Esophagus (tissue), 2 donors: Measurements from ENCODE around the gene SLC12A8. TPM values are rescaled to one million over a fixed set of nuclear protein-coding genes. Genes with fewer than 3 reads are reported as not detected.

Experiments
- H3K27ac ChIP-seq, 2 donors: one replicate each; pipeline ENCODE4 v1.5.1; 2013; ENCODE audit warnings: low read depth in 2 of 2, mild to moderate bottlenecking in 2 of 2, inconsistent platforms in 1 of 2, low read length in 1 of 2, moderate library complexity in 1 of 2
- H3K27me3 ChIP-seq, 2 donors: one replicate each; pipeline ENCODE4 v1.6.1; 2013; ENCODE audit warnings: low read length in 2 of 2, control low read depth in 1 of 2, mild to moderate bottlenecking in 1 of 2; ENCODE audit not compliant: insufficient read depth in 2 of 2, control insufficient read depth in 1 of 2
- H3K36me3 ChIP-seq, 2 donors: one replicate each; pipeline ENCODE4 v1.6.1; 2013; ENCODE audit warnings: low read length in 1 of 2; ENCODE audit not compliant: control insufficient read depth in 2 of 2, insufficient read depth in 2 of 2
- H3K4me1 ChIP-seq, 2 donors: one replicate each; pipeline ENCODE4 v1.6.1; 2013; ENCODE audit warnings: low read length in 1 of 2; ENCODE audit not compliant: control insufficient read depth in 2 of 2, insufficient read depth in 2 of 2
- H3K4me3 ChIP-seq, 2 donors: one replicate each; pipeline ENCODE4 v1.5.1; 2013; ENCODE audit warnings: low read length in 2 of 2, mild to moderate bottlenecking in 2 of 2, low read depth in 1 of 2, moderate library complexity in 1 of 2
- H3K9me3 ChIP-seq, 2 donors: one replicate each; pipeline ENCODE4 v1.6.1; 2013; ENCODE audit warnings: mild to moderate bottlenecking in 2 of 2, low read depth in 1 of 2, low read length in 1 of 2, moderate library complexity in 1 of 2; ENCODE audit not compliant: control insufficient read depth in 2 of 2, insufficient read depth in 1 of 2
- WGBS, 2 donors: extraction: QIAGEN DNeasy Blood & Tissue Kit; methylation state at CpG; one replicate each; pipeline ENCODE4 v1.1.7; 2013; 5-methylcytosine and 5-hydroxymethylcytosine counted together
- polyA plus RNA-seq, 2 donors: library from polyadenylated mRNA; stranded (reverse); fragments of 200-250 nt; gene quantifications; one replicate each; pipeline ENCODE4 v1.2.3, GENCODE V29; 2013
- donor health status: healthy with polysubstance abuse.
- donor health status: Bipolar disorder and iron deficiency.

SLC12A8 gene
- polyA plus RNA-seq, 2 donors: 2.7 TPM

DNA sequence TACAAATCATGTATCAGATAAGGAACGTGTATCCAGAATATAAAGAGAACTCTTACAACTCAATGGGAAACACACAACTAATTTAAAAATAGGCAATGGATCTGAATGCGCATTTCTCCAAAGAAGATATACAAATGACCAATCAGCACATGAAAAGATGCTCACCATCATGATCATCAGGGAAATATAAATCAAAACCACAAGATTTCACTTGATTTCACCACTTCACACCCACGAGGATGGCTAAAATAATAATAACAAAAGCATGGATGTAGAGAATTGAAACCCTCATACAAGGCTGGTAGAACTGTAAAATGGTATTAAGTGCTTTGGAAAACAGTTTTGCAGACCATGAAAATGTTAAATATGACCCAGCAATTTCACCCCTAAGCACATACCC, 26.7 kb upstream of the SLC12A8 start:
- 80 to 82% methylated on average over 3 of the region's 3 CpGs for WGBS, 2 donors
- no peak overlapping the region for H3K27ac ChIP-seq
- no peaks in the 10 kb centered on the region for H3K27me3 ChIP-seq
- H3K9me3 ChIP-seq: no peaks in the 10 kb centered on the region
- H3K4me1 ChIP-seq: no peaks in the 10 kb centered on the region
- no peak overlapping the region for H3K4me3 ChIP-seq
- H3K36me3 ChIP-seq: no peaks in the 10 kb centered on the region

DNA sequence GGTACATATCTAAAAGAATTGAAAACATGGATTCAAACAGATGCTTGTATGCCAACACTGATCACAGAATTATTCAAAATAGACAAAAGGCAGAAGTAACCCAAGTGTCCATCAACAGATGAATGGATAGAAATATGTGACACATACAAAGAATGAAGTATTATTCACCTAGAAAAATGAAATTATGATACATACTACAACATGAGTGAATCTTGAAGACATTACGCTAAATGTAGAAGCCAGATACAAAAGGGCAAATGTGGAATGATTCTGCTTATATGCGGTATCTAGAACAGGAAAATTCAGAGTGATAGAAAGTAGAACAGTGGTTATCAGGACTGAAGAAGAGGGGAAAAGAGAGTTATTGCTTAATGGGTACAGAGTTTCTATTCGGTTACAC, 26.2 kb upstream of the SLC12A8 start:
- H3K36me3 ChIP-seq: no peaks in the 10 kb centered on the region
- no peaks in the 10 kb centered on the region for H3K4me1 ChIP-seq
- no peaks in the 10 kb centered on the region for H3K27me3 ChIP-seq
- no peak overlapping the region for H3K27ac ChIP-seq
- WGBS, 2 donors: 90 to 95% methylated on average over 3 of the region's 3 CpGs
- H3K4me3 ChIP-seq: no peak overlapping the region
- H3K9me3 ChIP-seq: no peaks in the 10 kb centered on the region

DNA sequence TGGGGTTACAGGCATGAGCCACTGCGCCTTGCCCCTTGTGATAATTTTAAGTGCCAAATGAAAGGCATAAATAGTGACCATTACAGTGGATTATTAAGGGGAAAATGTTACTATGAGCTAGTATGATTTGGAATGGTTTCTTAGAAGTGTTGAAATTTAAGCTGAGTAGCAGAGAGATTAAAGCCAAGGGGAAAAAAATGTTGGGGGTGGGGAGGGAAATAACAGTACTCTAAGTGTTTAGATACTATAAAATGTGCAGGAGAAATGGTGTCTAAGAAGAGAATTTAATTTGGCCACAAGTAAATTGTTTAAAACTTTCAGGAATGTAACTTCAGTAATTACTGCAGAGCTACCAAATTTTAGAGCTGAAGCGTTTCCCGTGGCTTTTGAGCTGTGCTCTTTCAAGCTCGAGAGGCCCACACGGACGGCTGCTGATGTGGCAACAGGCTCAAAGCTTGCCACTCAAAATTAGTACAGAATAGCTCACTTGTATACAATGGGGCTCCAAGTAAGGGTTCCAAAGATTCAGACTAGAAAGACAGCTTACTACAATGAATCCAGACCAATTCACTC, 23.9 kb upstream of the SLC12A8 start:
- H3K4me1 ChIP-seq: no peaks in the 10 kb centered on the region
- H3K27ac ChIP-seq: no peak overlapping the region
- no peaks in the 10 kb centered on the region for H3K9me3 ChIP-seq
- no peaks in the 10 kb centered on the region for H3K27me3 ChIP-seq
- peaks cover 0 to 9% of the 10 kb centered on the region in 2 donors for H3K36me3 ChIP-seq
- 73 to 74% methylated on average over 6 of the region's 6 CpGs for WGBS, 2 donors
- no peak overlapping the region for H3K4me3 ChIP-seq

DNA sequence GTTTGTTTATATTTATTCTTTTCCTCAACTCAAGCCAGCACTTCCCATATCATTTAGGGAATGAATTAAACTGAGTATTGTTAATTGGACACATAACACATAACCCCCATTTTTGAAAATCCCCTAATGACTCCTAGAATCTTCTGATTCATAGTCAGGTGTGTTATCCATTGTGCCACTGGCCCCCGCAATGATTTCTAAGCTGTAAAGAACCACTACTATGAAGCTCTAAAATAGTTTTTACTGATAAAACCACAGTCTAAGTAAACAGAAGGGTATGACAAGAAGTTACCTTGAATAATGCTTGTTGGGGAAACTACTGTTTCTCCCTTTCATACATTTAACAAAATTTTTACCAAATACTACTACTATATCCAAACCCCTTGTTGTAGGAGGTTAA, 22.3 kb upstream of the SLC12A8 start:
- Histone ChIP-seq H3K27ac (no peak overlapping the region), H3K9me3 (no peaks in the 10 kb centered on the region), H3K4me3 (no peak overlapping the region), H3K4me1 (no peaks in the 10 kb centered on the region), H3K27me3 (no peaks in the 10 kb centered on the region), H3K36me3 (peaks cover 0 to 9% of the 10 kb centered on the region in 2 donors)
- whole genome bisulfite sequencing, 2 donors: 97 to 99% methylated on average over 1 of the region's 1 CpG

DNA sequence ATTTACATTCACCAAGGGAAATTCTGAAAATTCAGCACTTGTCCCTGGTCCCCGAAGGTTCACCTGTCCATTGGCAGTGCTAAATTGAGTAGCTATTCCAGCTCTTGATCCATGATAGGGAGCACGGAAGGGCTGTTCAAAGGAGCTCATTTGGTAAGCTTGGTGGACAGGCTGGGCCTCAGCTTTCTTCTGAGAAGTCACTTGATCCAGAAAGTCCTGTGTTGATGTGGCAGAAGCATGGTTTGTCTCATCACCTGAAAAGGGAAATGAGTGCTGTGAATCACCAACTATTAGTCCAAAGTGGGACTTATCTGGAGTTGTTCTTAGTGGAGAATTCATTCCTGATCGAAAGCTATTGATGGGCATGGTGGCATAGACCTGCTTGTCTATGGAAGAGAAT, 19.9 kb upstream of the SLC12A8 start:
- 93 to 97% methylated on average over 3 of the region's 3 CpGs for WGBS, 2 donors
- H3K4me3 ChIP-seq: no peak overlapping the region
- no peaks in the 10 kb centered on the region for H3K9me3 ChIP-seq
- no peak overlapping the region for H3K27ac ChIP-seq
- H3K4me1 ChIP-seq: no peaks in the 10 kb centered on the region
- peaks cover 0 to 9% of the 10 kb centered on the region in 2 donors for H3K36me3 ChIP-seq
- H3K27me3 ChIP-seq: no peaks in the 10 kb centered on the region

DNA sequence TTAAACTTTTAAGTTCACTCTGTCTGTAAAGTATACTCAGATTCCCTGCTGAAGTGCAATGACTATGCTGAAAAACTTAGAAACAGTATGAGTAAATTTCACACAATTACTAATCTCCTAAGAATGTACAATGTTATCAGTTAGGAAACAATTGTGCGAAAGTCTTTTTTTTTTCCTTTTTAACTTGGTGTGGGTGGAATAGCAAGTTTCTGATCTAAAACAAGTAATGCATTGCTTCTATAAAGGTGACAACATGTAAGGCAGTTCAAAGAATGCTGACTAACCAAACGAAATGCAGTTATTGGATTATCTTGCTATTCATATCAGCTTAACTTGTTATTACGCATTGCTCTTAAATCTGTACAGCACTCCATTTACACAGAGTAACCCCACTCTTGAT, 19.3 kb upstream of the SLC12A8 start:
- Histone ChIP-seq H3K4me1 (no peaks in the 10 kb centered on the region), H3K27ac (no peak overlapping the region), H3K27me3 (no peaks in the 10 kb centered on the region), H3K9me3 (no peaks in the 10 kb centered on the region), H3K4me3 (no peak overlapping the region), H3K36me3 (peaks cover 0 to 9% of the 10 kb centered on the region in 2 donors)
- WGBS, 2 donors: 67 to 73% methylated on average over 3 of the region's 3 CpGs

DNA sequence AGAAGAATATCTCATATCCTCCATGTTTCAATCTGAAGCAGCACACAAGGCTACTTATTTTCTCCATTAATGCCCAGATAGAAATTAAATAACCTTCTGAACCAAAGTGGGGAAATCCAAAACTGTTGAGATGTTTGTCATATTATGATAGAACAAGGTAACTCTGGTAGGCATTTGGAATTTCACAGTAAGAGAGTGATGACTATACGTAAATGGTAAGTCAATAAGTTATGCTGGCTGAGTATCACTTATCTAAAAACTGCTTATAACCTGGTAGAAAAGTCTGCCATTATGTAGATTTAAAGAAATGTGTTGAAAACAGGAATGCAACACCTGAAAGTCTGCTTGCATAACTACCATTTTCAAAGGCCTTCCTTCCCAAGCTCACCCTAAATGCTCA, 17.2 kb upstream of the SLC12A8 start:
- WGBS, 2 donors: 97 to 100% methylated on average over 1 of the region's 1 CpG
- no peaks in the 10 kb centered on the region for H3K9me3 ChIP-seq
- no peak overlapping the region for H3K27ac ChIP-seq
- peaks cover 0 to 9% of the 10 kb centered on the region in 2 donors for H3K36me3 ChIP-seq
- no peaks in the 10 kb centered on the region for H3K4me1 ChIP-seq
- no peaks in the 10 kb centered on the region for H3K27me3 ChIP-seq
- H3K4me3 ChIP-seq: no peak overlapping the region

DNA sequence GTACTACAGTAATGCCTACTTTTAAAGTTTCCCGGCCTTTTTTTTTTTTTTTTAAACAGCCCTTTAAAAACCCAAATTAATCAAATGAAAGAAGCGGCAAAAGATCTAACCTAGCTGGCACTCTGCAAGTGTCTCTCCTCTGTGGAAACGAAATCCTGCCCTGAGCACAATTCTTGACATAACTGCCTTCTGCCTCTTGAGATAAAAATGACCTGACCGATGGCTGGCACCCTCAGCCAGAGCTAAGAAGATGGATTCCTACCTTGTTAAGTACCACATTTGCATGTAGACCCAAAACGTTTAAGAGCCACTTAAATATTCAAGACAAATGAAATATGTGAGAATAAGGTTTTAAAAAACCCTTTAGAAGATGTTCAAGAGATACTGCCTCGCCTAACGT, 16.6 kb upstream of the SLC12A8 start:
- Histone ChIP-seq H3K4me1 (no peaks in the 10 kb centered on the region), H3K27ac (no peak overlapping the region), H3K9me3 (no peaks in the 10 kb centered on the region), H3K27me3 (no peaks in the 10 kb centered on the region), H3K36me3 (peaks cover 0 to 9% of the 10 kb centered on the region in 2 donors), H3K4me3 (no peak overlapping the region)
- WGBS, 2 donors: 81 to 85% methylated on average over 7 of the region's 7 CpGs

DNA sequence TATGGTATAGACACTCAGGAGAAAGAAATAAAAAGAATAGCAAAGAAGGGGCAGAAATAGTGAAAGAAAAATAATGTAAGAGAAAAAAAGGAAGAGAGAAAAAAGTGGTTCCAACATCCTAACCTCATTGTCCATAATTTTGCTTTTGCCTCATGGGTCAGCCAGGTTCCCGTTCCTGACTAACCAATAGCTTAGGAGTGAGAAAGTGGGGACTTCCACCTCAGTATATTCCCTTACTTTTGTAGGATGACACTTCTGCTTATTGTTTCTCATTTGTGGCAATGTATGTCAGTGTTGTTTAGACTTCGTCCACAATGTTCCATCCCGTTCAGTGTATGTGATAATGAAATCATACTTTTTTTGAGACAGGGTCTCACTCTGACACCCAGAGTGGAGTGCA, 9.3 kb upstream of the SLC12A8 start:
- no peaks in the 10 kb centered on the region for H3K4me1 ChIP-seq
- H3K9me3 ChIP-seq: no peaks in the 10 kb centered on the region
- no peaks in the 10 kb centered on the region for H3K36me3 ChIP-seq
- 76 to 78% methylated on average over 3 of the region's 3 CpGs for WGBS, 2 donors
- H3K4me3 ChIP-seq: no peak overlapping the region
- H3K27ac ChIP-seq: no peak overlapping the region
- no peaks in the 10 kb centered on the region for H3K27me3 ChIP-seq

DNA sequence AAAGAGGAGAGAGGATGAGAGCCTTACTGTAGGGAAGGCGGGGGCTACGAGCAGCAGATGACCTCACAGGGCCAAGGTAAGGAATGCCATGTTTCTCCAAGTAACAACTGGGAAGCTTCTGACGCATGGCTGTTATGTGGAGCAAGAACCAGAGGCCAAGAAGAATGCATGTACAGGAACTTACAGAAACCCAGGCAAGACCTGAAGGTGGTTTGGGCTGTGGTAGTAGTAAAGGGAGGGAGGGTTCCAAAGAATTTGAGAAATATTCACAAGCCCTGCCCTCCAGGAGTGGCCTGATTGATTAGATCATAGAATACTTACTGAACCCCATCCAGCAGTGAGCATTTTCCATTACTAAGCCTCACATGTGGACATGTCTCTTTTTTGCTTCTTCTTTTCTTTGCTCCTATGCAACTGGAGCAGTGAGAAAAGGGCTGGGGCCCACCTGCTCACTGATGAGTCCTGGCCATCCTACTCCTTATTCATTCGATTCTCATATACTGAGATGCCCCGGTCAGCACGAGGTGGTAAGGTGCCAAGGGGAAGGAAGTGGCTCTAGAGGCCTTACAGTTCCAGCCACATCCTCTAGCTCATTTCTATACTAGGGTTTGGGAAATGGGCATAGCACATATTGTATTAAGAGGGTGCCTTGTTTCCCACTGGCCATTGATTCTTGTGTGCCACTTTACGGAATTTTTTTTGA, 8.3 kb upstream of the SLC12A8 start:
- Histone ChIP-seq H3K27me3 (no peaks in the 10 kb centered on the region), H3K4me1 (no peaks in the 10 kb centered on the region), H3K27ac (no peak overlapping the region), H3K9me3 (no peaks in the 10 kb centered on the region), H3K4me3 (no peak overlapping the region), H3K36me3 (no peaks in the 10 kb centered on the region)
- 77 to 80% methylated on average over 7 of the region's 7 CpGs for WGBS, 2 donors
